ENCODE data around the gene ACTN4.

ACTN4 gene

GRCh38 chr19:38712161-38712748 lies 64.8 kb downstream of the ACTN4 start:
- no peak for DNase-seq

GRCh38 chr19:38713227-38713649 lies 65.8 kb downstream of the ACTN4 start:
- no peak for DNase-seq

GRCh38 chr19:38713865-38714264 lies 66.4 kb downstream of the ACTN4 start:
- DNase-seq = no peak

- DNase-seq = no peak
Observed at GRCh38 chr19:38714354-38714778, 66.9 kb downstream of the ACTN4 start.

GRCh38 chr19:38715555-38715954 lies 68.1 kb downstream of the ACTN4 start:
- DNase-seq = no peak

- DNase-seq = no peak
Observed at GRCh38 chr19:38717051-38717450, 69.6 kb downstream of the ACTN4 start.

- DNase-seq = no peak
Observed at GRCh38 chr19:38717855-38718254, 70.4 kb downstream of the ACTN4 start.

- no peak for DNase-seq
Observed at GRCh38 chr19:38718747-38719543, 71.5 kb downstream of the ACTN4 start.

GRCh38 chr19:38719761-38720558 lies 72.5 kb downstream of the ACTN4 start:
- no peak for DNase-seq

- no peak for DNase-seq
Observed at GRCh38 chr19:38720559-38721236, 73.2 kb downstream of the ACTN4 start.

GRCh38 chr19:38721496-38721895 lies 74.0 kb downstream of the ACTN4 start:
- DNase-seq = no peak

GRCh38 chr19:38721979-38722773 lies 74.7 kb downstream of the ACTN4 start:
- DNase-seq = no peak

GRCh38 chr19:38722947-38723605 lies 75.6 kb downstream of the ACTN4 start:
- no peak for DNase-seq

- DNase-seq = no peak
Observed at GRCh38 chr19:38723606-38723965, 76.1 kb downstream of the ACTN4 start.

GRCh38 chr19:38723990-38724854 lies 76.8 kb downstream of the ACTN4 start:
- DNase-seq = no peak

- DNase-seq = no peak
Observed at GRCh38 chr19:38725469-38726283, 78.2 kb downstream of the ACTN4 start.

- DNase-seq = no peak
Observed at GRCh38 chr19:38726284-38726673, 78.8 kb downstream of the ACTN4 start.

GRCh38 chr19:38726761-38727301 lies 79.4 kb downstream of the ACTN4 start:
- peak; percentile 39 for DNase-seq

- DNase-seq = no peak
Observed at GRCh38 chr19:38727306-38727867, 79.9 kb downstream of the ACTN4 start.
